Activated naive CD8-positive, alpha-beta T cell treated with anti-CD3 and anti-CD28 coated beads, Interleukin-2, amount 10 ng/mL, durations not matched to agents 7 days and 5 days (primary cell): Measurements from ENCODE around the gene FGFR1OP2. TPM values are rescaled to one million over a fixed set of nuclear protein-coding genes. Genes with fewer than 3 reads are reported as not detected.

Experiments used
- ATAC-seq: fragments of 150-1000 bp; cut with Tn5 transposase; one replicate; pipeline ENCODE4 v1.10.0; 2021; ENCODE audit warnings: low read depth, moderate library complexity
- POLR2A ChIA-PET: fragments of 350-600 bp; sonication (Branson Sonifier 250); formaldehyde crosslinking; loops from one replicate; lab custom pipeline; 2021; ENCODE audit warnings: antibody characterized with exemption; lab: Charles Lee
- DNase-seq: peaks from one replicate; pipeline ENCODE4 v3.0.0; 2021
- H3K27ac Mint-ChIP-seq: one replicate; pipeline ENCODE4 v1.8.0; 2022; ENCODE audit warnings: mild to moderate bottlenecking, mixed read lengths
- H3K27me3 Mint-ChIP-seq: one replicate; pipeline ENCODE4 v1.8.0; 2022; ENCODE audit warnings: mild to moderate bottlenecking, moderate library complexity, mixed read lengths
- H3K36me3 Mint-ChIP-seq: one replicate; pipeline ENCODE4 v1.8.0; 2021; ENCODE audit warnings: mild to moderate bottlenecking, mixed read lengths
- H3K4me1 Mint-ChIP-seq: one replicate; pipeline ENCODE4 v1.8.0; 2021; ENCODE audit warnings: mixed read lengths
- H3K4me3 Mint-ChIP-seq: one replicate; pipeline ENCODE4 v1.8.0; 2022; ENCODE audit warnings: mild to moderate bottlenecking, moderate library complexity, mixed read lengths
- H3K9me3 Mint-ChIP-seq: one replicate; pipeline ENCODE4 v1.8.0; 2021; ENCODE audit warnings: mixed read lengths
- total RNA-seq, 2 experiments: library from RNA; stranded (reverse); gene quantifications; one replicate each; pipeline ENCODE4 v1.2.3, GENCODE V29; 2021

The FGFR1OP2 gene
- total RNA-seq, 2 experiments from 2014 or later = 102 to 105 TPM

GRCh38 chr12:26961803-26962202 lies 23.5 kb downstream of the FGFR1OP2 start:
- no peaks in the 10 kb centered on the region for H3K9me3 Mint-ChIP-seq
- ATAC-seq = no peak
- POLR2A ChIA-PET = no interaction called here
- H3K4me3 Mint-ChIP-seq = no peak overlapping the region
- no peak for DNase-seq
- H3K36me3 Mint-ChIP-seq = peaks cover 34% of the 10 kb centered on the region
- no peak overlapping the region for H3K27ac Mint-ChIP-seq
- peaks cover 1% of the 10 kb centered on the region for H3K4me1 Mint-ChIP-seq
- no peaks in the 10 kb centered on the region for H3K27me3 Mint-ChIP-seq

- Mint-ChIP-seq H3K9me3 (no peaks in the 10 kb centered on the region), H3K36me3 (peaks cover 33% of the 10 kb centered on the region), H3K27ac (no peak overlapping the region), H3K4me1 (peaks cover 1% of the 10 kb centered on the region), H3K4me3 (no peak overlapping the region), H3K27me3 (no peaks in the 10 kb centered on the region)
- DNase-seq = no peak
- no peak for ATAC-seq
- POLR2A ChIA-PET = interaction anchor here (1.2 kb wide), 1 partner anchor 131 kb away, joined by 3 read pairs; the partner anchor contains the start of gene ITPR2
Observed at GRCh38 chr12:26963413-26963812, 25.1 kb downstream of the FGFR1OP2 start.

- Mint-ChIP-seq H3K27me3 (no peaks in the 10 kb centered on the region), H3K36me3 (peaks cover 35% of the 10 kb centered on the region), H3K27ac (no peak overlapping the region), H3K9me3 (no peaks in the 10 kb centered on the region), H3K4me3 (no peak overlapping the region), H3K4me1 (peaks cover 1% of the 10 kb centered on the region)
- DNase-seq (no peak), ATAC-seq (no peak)
- POLR2A ChIA-PET = no interaction called here
Observed at GRCh38 chr12:26966842-26967241, 28.6 kb downstream of the FGFR1OP2 start.

- ATAC-seq = no peak
- no peaks in the 10 kb centered on the region for H3K27me3 Mint-ChIP-seq
- POLR2A ChIA-PET = no interaction called here
- DNase-seq = no peak
- peaks cover 2% of the 10 kb centered on the region for H3K4me1 Mint-ChIP-seq
- H3K36me3 Mint-ChIP-seq = peaks cover 34% of the 10 kb centered on the region
- H3K4me3 Mint-ChIP-seq = no peak overlapping the region
- no peak overlapping the region for H3K27ac Mint-ChIP-seq
- H3K9me3 Mint-ChIP-seq = no peaks in the 10 kb centered on the region
Observed at GRCh38 chr12:26970136-26970535, 31.9 kb downstream of the FGFR1OP2 start.

- peaks cover 5% of the 10 kb centered on the region for H3K4me1 Mint-ChIP-seq
- H3K4me3 Mint-ChIP-seq = no peak overlapping the region
- H3K9me3 Mint-ChIP-seq = no peaks in the 10 kb centered on the region
- no peak overlapping the region for H3K27ac Mint-ChIP-seq
- H3K36me3 Mint-ChIP-seq = peaks cover 47% of the 10 kb centered on the region
- DNase-seq (no peak), ATAC-seq (peak; percentile 96)
- H3K27me3 Mint-ChIP-seq = no peaks in the 10 kb centered on the region
- POLR2A ChIA-PET = interaction anchor here (1.1 kb wide), 2 partner anchors 39 to 50 kb away, joined by 3 to 5 read pairs; partner anchors contain the start of gene MED21
Observed at GRCh38 chr12:26971963-26972362, 33.7 kb downstream of the FGFR1OP2 start.

GRCh38 chr12:26976687-26977086 lies 38.4 kb downstream of the FGFR1OP2 start:
- DNase-seq (no peak), ATAC-seq (no peak)
- H3K9me3 Mint-ChIP-seq = no peaks in the 10 kb centered on the region
- peaks cover 5% of the 10 kb centered on the region for H3K4me1 Mint-ChIP-seq
- peaks cover 51% of the 10 kb centered on the region for H3K36me3 Mint-ChIP-seq
- H3K4me3 Mint-ChIP-seq = no peak overlapping the region
- H3K27ac Mint-ChIP-seq = no peak overlapping the region
- no peaks in the 10 kb centered on the region for H3K27me3 Mint-ChIP-seq
- POLR2A ChIA-PET = interaction anchor here (0.6 kb wide), 1 partner anchor 26 kb away, joined by 3 read pairs; no protein-coding TSS in a partner anchor

GRCh38 chr12:26978801-26979200 lies 40.5 kb downstream of the FGFR1OP2 start:
- H3K27me3 Mint-ChIP-seq = no peaks in the 10 kb centered on the region
- H3K27ac Mint-ChIP-seq = no peak overlapping the region
- no peak for ATAC-seq
- POLR2A ChIA-PET = no interaction called here
- H3K9me3 Mint-ChIP-seq = no peaks in the 10 kb centered on the region
- H3K4me1 Mint-ChIP-seq = peaks cover 3% of the 10 kb centered on the region
- H3K4me3 Mint-ChIP-seq = no peak overlapping the region
- no peak for DNase-seq
- H3K36me3 Mint-ChIP-seq = peaks cover 64% of the 10 kb centered on the region

GRCh38 chr12:26979733-26980132 lies 41.5 kb downstream of the FGFR1OP2 start:
- H3K4me3 Mint-ChIP-seq = no peak overlapping the region
- ATAC-seq = no peak
- POLR2A ChIA-PET = no interaction called here
- H3K36me3 Mint-ChIP-seq = peaks cover 56% of the 10 kb centered on the region
- no peak overlapping the region for H3K27ac Mint-ChIP-seq
- H3K4me1 Mint-ChIP-seq = peaks cover 6% of the 10 kb centered on the region
- H3K27me3 Mint-ChIP-seq = no peaks in the 10 kb centered on the region
- no peak for DNase-seq
- H3K9me3 Mint-ChIP-seq = no peaks in the 10 kb centered on the region

- H3K36me3 Mint-ChIP-seq = peaks cover 54% of the 10 kb centered on the region
- H3K27ac Mint-ChIP-seq = no peak overlapping the region
- H3K4me3 Mint-ChIP-seq = no peak overlapping the region
- no peak for ATAC-seq
- H3K4me1 Mint-ChIP-seq = peaks cover 4% of the 10 kb centered on the region
- no peaks in the 10 kb centered on the region for H3K27me3 Mint-ChIP-seq
- H3K9me3 Mint-ChIP-seq = no peaks in the 10 kb centered on the region
- POLR2A ChIA-PET = no interaction called here
- no peak for DNase-seq
Observed at GRCh38 chr12:26982866-26983265, 44.6 kb downstream of the FGFR1OP2 start.

GRCh38 chr12:26987634-26988424 lies 49.6 kb downstream of the FGFR1OP2 start:
- Mint-ChIP-seq H3K27me3 (no peaks in the 10 kb centered on the region), H3K27ac (no peak overlapping the region), H3K9me3 (no peaks in the 10 kb centered on the region), H3K36me3 (peaks cover 44% of the 10 kb centered on the region), H3K4me1 (peaks cover 4% of the 10 kb centered on the region), H3K4me3 (no peak overlapping the region)
- POLR2A ChIA-PET = no interaction called here
- no peak for ATAC-seq
- DNase-seq = no peak

- ATAC-seq = no peak
- Mint-ChIP-seq H3K4me3 (no peak overlapping the region), H3K4me1 (peaks cover 4% of the 10 kb centered on the region), H3K9me3 (no peaks in the 10 kb centered on the region), H3K36me3 (peaks cover 43% of the 10 kb centered on the region), H3K27ac (no peak overlapping the region), H3K27me3 (no peaks in the 10 kb centered on the region)
- DNase-seq = no peak
- POLR2A ChIA-PET = no interaction called here
Observed at GRCh38 chr12:26988703-26989102, 50.4 kb downstream of the FGFR1OP2 start.

- H3K27me3 Mint-ChIP-seq = no peaks in the 10 kb centered on the region
- peaks cover 41% of the 10 kb centered on the region for H3K36me3 Mint-ChIP-seq
- POLR2A ChIA-PET = no interaction called here
- DNase-seq = no peak
- H3K27ac Mint-ChIP-seq = no peak overlapping the region
- ATAC-seq = no peak
- peaks cover under 1% of the 10 kb centered on the region for H3K4me1 Mint-ChIP-seq
- H3K4me3 Mint-ChIP-seq = no peak overlapping the region
- no peaks in the 10 kb centered on the region for H3K9me3 Mint-ChIP-seq
Observed at GRCh38 chr12:26989873-26990272, 51.6 kb downstream of the FGFR1OP2 start.

GRCh38 chr12:26991826-26992225 lies 53.6 kb downstream of the FGFR1OP2 start:
- Mint-ChIP-seq H3K27me3 (no peaks in the 10 kb centered on the region), H3K4me3 (no peak overlapping the region), H3K36me3 (peaks cover 29% of the 10 kb centered on the region), H3K4me1 (no peaks in the 10 kb centered on the region), H3K27ac (no peak overlapping the region), H3K9me3 (no peaks in the 10 kb centered on the region)
- POLR2A ChIA-PET = no interaction called here
- ATAC-seq (no peak), DNase-seq (no peak)

- no peak overlapping the region for H3K27ac Mint-ChIP-seq
- no peaks in the 10 kb centered on the region for H3K9me3 Mint-ChIP-seq
- DNase-seq (no peak), ATAC-seq (no peak)
- no peak overlapping the region for H3K4me3 Mint-ChIP-seq
- peaks cover 28% of the 10 kb centered on the region for H3K36me3 Mint-ChIP-seq
- POLR2A ChIA-PET = no interaction called here
- no peaks in the 10 kb centered on the region for H3K27me3 Mint-ChIP-seq
- peaks cover 11% of the 10 kb centered on the region for H3K4me1 Mint-ChIP-seq
Observed at GRCh38 chr12:26994109-26994508, 55.8 kb downstream of the FGFR1OP2 start.
